GM18909 (cell line): Measurements from ENCODE around the gene HOXA2.

ENCODE experiments used
- ATAC-seq: cut with Tn5 transposase; IDR thresholded peaks from one replicate; pipeline ENCODE4 v1.9.1; 2021; ENCODE audit warnings: mild to moderate bottlenecking; ENCODE audit not compliant: unreplicated experiment, poor library complexity

HOXA2 gene

DNA sequence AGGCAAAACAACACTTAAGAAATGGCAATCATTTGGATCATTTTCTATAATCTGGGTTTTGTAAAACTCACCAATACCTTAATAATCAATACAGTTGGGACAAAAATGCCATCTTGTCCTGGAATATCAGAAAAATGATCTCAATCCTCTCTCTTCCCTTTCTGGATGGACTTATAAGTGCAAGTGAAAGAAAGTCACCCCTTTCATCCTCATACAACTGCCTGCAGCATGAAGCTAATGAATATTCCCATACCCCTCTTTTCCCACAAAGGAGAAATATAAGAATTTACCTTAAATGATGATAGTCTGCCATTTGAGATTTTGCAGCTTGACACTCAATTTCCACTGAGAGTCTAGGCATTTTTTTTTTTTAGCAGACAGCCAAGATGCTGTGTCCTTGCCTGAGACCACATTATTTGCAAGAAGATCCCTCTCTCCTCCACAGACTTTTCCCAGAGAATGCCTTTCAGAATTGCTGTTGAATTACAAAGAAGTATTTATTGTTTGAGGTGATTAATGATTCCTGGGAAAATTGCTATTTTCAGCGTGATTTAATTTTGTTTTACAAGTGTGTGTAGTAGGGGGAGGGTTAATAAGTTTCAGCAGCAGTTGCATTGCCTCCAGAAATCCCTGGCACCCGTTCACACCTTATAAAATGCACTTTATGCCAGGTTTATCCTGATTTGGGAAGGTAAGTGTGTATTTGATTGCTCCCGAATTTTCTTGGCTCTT is 24.3 kb upstream of the HOXA2 start:
- ATAC-seq: no peak

- ATAC-seq: no peak
Measured at GRCh38 chr7:27125986-27126394, 23.5 kb upstream of the HOXA2 start.

DNA sequence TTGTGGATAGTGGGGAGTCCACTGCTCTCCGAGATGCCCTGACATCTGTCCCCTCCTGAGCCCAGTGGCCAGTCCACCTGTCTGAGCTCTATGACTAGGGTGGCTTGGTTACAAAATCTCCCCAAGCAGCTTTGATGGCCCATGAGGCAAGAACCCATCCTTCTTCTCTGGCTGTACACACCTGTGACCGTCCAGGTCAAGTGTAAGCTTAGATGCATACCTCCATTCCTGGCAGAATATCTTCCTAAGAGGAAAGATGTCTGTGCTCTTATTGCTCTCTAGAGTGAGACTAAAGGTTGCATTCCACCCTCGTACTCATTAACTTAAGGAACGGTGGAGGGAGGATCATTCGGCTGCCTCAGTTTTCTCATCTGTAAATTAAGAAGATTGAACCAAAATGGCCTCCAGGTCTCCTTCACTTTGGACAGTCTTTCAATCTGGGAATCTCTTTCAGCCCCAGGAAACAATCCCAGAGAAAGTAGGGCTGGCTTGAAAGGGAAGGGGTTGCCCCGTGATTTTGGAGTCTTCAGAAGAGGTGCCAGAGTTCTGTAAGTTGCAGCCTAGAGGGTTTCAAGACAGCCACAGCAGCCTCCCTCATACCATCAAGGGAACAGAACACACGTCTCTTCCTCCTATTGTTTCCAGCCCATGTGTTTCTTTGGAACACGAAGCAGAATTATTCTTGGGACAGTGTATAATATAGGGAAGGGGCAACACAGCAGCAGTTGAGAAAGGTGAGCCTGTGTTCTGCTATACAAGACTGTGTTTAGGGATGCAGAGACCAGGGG is 22.6 kb upstream of the HOXA2 start:
- no peak for ATAC-seq

GRCh38 chr7:27124096-27124901 is 21.8 kb upstream of the HOXA2 start:
- no peak for ATAC-seq

- ATAC-seq: no peak
Measured at GRCh38 chr7:27123477-27124053, 21.1 kb upstream of the HOXA2 start.

DNA sequence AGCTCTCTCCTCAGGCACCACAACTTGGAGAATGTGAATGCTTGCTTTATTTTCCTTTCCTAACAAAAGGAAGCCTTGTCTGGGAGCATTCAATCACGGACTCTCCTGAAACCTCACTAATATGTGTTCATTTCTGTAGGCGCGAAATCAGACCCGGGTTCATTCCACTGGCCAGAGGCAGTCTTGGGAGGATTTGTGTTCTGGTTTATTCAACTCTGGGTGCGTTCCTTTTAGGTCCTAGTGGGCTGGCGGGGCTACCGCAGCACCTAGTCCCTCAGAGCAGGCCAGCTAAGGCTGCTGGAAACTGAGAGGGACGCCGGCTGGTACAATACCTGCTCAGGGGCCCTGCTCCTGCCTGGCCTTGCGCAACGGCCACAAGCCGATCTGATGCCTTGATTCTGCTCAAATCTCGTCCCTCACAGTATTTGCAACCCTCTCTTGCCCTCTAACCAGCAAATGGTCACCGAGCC is 20.6 kb upstream of the HOXA2 start:
- ATAC-seq: no peak

DNA sequence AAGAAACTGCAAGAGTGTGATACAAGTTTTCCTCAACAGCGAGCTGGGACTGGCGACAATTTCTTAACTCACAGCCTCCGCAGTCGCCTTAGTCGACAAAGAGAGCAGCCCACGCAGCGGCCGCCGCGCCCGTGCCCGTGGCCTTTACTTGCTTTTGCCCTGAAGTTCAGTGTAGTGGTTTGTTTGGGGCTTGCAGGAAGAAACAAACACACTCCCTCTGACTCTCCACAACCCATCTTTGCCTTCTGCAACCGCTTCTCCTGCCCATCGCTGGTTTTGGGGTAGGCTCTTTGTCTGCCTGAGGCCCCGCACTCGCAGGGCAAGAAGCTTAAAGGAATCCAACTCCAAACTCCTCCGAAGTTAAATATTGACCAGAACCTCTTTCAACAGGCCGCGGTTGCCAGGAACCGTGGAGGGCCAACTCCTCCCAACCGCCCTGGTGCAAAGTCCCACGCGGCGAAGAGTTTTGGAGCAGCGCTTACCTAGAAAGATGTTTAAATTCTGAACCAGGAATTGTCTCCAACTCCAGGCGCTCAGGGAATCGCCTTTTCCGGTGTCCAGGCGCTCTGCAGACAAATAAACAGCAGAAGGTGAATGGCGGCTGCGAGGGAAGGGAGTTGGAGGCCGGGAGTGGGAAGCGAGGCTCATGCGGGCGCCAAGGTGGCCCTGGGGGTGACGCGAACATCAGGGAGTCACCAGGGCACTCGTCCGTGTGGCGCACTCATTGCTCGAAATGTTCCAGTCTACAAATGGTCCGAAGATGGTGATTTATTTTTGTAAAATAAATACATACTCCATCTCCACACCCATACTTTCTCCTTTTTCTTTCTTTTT is 19.8 kb upstream of the HOXA2 start:
- no peak for ATAC-seq

DNA sequence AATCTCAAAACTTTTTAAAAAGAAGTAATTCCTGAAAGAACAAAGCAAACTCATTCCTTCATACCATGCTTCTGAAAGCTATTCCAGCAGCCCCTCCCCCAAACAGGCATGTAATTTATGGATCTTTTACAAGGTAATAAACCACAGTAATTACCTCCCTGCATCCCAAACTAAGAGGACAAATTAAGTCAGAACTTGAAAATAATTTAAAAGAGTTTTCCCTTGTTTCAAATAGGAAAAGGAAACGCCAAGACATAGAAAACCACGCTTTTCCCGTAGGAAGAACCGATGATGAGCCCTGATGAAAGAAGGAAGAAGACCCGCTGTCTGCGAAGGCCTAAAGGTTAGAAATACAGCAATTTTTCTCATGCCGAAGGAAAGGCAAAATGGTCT is 19.2 kb upstream of the HOXA2 start:
- no peak for ATAC-seq

DNA sequence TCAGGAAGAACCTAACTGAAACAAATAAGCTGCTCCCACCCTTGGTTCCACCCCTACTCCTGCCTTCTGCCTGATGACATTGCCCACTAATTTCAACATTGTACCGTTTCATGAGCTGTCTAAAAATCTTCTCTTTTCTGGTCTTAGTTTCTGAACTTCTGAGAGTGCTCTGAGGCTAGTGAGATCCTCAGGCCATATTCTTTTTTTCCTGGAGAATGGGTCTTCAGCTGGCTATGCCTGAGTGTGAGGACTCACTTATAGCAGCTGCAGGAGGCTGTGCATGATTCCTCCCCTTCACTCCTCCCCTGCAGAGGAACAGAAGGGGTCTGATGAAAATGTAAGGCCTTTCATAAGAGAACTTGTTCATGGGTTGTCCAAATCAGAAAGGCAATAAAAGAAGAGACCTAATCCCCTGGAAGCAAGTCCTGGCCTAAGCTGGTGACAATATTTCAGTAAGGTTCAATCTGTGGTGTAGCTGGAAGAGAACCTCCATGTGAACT is 17.0 kb upstream of the HOXA2 start:
- ATAC-seq: no peak

- ATAC-seq: no peak
Measured at GRCh38 chr7:27118580-27118979, 16.1 kb upstream of the HOXA2 start.

GRCh38 chr7:27117887-27118491 is 15.5 kb upstream of the HOXA2 start:
- ATAC-seq: no peak

GRCh38 chr7:27116962-27117886 is 14.7 kb upstream of the HOXA2 start:
- ATAC-seq: no peak

- no peak for ATAC-seq
Measured at GRCh38 chr7:27116031-27116961, 13.8 kb upstream of the HOXA2 start.

- no peak for ATAC-seq
Measured at GRCh38 chr7:27115221-27116026, 12.9 kb upstream of the HOXA2 start.

DNA sequence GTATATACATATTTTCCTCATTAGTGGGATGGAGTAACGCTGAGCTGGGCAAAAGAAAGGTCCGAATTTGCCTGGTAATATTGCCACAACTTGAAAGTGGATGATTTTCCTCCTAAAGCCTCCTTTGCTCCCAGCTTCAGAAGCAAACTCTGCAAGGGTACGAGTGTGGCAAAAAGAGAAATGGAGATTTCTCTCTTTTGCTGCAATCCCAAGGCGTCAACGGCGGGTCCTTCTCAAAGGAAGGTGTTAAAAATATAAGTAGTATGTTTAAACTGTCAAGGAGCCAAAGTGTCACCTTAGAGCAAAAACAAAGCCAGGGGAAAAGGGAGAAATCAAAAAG is 12.4 kb upstream of the HOXA2 start:
- no peak for ATAC-seq

GRCh38 chr7:27113991-27114769 is 11.7 kb upstream of the HOXA2 start:
- ATAC-seq: no peak
